HG02870 (cell line): ENCODE data around the gene GBE1.
"Not testable (repeated sequence)": the region's sequence is repeated elsewhere in the genome, so short reads cannot be mapped to it uniquely, and the experiment has no call there.

Experiments used
- ATAC-seq: cut with Tn5 transposase; IDR thresholded peaks from one replicate; pipeline ENCODE4 v1.9.1; 2021; ENCODE audit warnings: mild to moderate bottlenecking, moderate library complexity; ENCODE audit not compliant: unreplicated experiment

GBE1 gene

DNA sequence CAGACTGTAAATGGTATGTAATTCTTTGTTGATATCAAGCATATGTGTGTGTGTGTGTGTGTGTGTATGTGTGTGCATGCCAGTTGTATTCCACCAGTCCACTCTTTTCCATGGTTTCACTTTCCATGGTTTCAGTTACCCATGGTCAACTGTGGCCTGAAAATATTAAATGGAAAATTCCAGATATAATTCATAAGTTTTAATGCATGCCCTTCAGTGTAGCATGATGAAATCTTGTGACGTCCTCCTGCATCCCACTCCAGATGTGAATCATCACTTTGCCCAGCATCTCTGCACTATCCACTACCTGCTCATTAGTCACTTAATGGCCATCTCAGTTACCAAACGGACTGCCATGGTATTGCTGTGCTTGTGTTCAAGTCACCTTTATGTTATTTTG, 215.9 kb downstream of the GBE1 start:
- ATAC-seq: no peak

GRCh38 chr3:81544385-81544784, 217.1 kb downstream of the GBE1 start:
- ATAC-seq: no peak

GRCh38 chr3:81540787-81541186, 220.7 kb downstream of the GBE1 start:
- no peak for ATAC-seq

DNA sequence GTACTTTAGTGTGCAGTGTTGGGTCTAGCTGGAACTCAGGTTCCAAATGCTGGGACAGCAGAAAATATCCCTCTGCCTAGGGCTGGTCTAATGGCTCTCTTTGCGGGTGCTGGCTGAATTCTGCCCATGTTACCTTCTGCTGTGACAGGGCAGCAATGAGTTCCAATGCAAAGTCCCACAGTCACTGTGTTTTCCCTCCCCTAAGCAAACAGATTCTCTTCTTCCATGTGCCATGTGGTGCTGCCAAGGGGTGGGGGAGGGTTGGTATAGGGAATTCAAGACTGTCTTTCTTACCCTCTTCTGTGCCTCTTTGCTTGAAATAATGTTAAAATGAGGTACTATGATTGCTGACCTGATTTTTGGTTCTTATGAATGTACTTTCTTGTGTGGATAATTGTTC, 229.6 kb downstream of the GBE1 start:
- ATAC-seq: no peak

DNA sequence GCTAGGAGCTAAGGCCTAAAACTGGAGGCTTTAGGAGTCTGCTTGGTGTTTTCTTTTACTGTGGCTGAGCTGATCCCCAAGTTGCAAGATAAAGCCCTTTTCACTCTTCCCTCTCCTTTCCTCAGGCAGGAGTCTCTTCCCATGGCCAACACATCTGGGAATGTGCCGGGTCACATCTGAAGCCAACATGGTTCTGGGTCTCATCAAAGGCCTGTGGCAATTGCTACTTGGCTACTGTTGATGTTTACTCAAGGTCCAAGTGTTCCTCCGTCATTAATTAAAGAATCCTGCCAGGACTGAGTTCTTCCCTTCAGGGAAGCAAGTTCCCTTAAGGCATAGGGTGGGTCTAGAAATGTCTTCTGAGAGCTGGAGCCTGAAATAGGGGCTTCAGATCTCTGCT, 230.2 kb downstream of the GBE1 start:
- ATAC-seq: no peak

- no peak for ATAC-seq
These were observed 231.1 kb downstream of the GBE1 start for GRCh38 chr3:81530180-81530939.

DNA sequence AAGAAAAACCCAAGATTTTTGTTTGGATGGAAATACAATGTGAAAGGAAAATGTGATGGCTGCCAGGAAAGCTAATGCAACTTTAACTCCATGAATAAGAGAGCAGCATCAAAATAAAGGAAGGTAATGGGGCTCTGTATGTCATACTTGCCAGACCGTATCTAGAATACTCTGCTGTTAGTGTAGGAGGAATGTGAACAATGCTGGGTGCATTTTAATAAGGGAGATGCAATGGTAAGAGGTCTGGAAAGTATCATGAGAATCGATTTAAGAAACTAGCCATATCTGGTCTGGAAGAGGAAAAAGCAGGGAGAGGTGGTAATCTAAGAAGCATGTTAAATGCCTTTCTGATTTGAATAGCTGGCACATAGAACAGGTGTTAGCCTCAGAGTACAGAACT, 239.6 kb downstream of the GBE1 start:
- ATAC-seq: no peak

DNA sequence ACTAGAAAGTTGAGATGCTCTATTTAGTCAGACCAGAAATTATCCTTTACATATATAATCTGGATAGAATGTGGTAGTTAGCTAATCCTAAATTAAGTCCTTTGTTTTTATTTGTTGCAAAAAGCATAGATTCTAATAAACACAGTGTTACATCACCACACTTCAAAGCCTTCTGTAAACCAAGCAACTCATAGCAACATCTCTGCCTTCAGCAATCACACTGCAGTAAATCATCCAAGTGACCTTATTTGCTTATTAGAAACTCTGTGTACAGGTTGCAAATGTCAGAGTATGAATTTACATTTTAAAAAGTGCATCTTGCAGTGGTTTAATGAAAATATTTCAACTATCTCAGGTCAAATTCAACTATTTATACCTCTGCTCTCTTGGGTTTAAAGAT, 242.5 kb downstream of the GBE1 start:
- no peak for ATAC-seq

GRCh38 chr3:81516042-81516441, 245.4 kb downstream of the GBE1 start:
- ATAC-seq: no peak

DNA sequence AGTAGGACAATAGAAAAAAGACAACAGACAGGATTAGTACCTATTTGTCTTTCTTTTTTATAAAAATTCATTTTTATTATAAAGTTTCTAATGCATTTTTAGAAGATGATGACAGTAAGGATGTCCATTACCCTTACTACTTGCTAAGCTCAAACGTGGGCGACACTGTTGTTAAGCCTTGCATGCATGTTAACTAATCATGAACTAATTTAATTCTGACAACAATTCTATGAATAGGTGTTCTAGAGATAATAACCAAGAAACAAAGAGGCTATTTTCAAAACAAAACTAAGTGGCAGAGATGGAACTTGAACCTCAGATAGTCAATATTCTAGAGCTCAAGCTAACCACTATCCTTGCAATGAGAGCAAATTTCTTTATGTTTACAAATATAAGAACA, 247.9 kb downstream of the GBE1 start:
- no peak for ATAC-seq

DNA sequence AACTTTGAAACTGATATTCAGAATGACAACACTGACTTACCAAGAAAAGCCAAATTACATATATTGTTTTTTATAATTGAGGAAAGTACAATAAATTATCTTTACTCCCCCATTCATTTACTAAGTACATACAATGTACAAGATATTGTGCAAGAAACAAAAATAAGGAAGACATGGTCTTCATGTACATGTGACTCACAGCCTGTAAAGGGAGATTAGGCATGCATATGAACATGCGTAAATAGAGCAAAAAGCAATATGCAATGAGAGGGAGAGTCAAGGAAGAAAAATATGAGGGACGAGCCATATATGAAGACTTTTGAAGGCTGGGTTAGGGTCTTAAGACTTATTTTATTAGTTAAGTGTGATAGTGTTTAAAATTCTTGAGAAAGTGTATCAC, 258.4 kb downstream of the GBE1 start:
- ATAC-seq: no peak

DNA sequence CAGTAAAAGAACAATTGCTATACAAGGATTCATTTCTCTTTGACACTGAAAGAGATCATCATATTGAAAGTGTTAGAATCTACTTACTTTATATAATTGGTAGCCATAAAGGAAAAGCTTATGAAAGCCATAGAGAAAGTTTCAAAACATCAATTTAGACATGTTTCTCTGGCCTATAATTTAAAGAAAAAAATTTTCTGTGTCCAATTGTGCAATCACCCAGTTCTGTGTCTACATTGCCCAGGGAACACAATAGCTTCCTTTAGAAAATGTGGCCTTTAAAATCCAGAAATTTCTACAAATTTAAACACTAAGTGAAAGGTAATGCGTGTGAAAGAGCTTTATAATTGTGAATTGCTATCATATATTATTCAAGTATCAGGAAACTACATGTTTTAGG, 259.2 kb downstream of the GBE1 start:
- ATAC-seq: no peak

DNA sequence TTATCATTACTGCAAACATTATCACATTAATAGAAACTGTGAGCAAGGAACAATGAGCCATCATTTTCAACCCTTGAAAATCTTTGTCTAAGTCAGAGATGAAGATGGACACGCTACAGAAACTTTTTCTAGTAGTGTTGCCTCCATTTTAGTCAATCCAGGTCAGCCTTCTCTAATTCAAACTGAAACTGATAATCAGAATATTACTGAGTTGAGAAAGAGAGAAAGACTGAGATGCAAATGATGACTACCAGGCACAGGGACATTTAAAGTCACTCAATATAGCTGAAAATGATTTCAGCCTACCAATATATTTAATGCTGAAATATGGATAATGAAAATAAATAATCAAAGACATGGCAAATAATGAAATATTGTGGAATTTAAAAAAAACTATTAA, 261.4 kb downstream of the GBE1 start:
- ATAC-seq: peak; percentile 96

- no peak for ATAC-seq
These were observed 263.7 kb downstream of the GBE1 start for GRCh38 chr3:81497572-81498251.

DNA sequence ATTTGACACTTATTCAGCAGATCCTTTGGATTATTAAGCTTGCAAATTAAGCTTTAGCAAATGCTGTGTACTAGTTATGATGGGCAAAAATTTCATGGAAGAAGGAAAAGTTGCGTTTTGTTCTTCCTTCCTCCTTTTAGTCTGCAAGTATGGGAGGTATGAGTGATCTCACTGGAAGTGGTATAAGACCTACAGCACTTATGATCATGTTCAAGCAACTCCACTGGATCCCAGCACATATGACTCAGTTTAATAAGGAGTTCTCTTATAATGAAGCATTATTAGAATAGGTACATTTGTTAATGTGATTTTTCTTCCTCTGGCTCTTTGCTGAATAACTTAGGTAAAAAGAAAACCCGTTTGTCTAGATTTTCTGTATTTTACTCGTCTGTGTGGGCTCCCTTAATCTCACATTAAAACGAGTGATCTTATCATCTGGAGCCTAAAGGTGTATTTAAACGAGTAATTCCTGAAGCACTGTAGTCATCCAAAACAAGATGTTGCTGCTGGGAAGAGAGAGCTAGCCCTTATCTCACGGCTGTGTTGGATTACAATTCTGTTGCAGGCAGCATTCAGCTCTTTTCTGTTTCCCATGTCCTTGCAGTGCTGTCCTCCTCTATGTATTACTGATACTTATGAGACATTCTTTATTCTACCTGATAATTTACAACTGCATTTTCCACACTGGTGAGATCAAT, 264.9 kb downstream of the GBE1 start:
- ATAC-seq: no peak

GRCh38 chr3:81492471-81492870, 269.0 kb downstream of the GBE1 start:
- ATAC-seq: not testable (repeated sequence)

GRCh38 chr3:81492040-81492439, 269.4 kb downstream of the GBE1 start:
- ATAC-seq: no peak

GRCh38 chr3:81490541-81491288, 270.7 kb downstream of the GBE1 start:
- peak; percentile 86 for ATAC-seq

- peak; percentile 100 for ATAC-seq
These were observed 276.0 kb downstream of the GBE1 start for GRCh38 chr3:81485444-81485865.

GRCh38 chr3:81484520-81484919, 276.9 kb downstream of the GBE1 start:
- no peak for ATAC-seq

DNA sequence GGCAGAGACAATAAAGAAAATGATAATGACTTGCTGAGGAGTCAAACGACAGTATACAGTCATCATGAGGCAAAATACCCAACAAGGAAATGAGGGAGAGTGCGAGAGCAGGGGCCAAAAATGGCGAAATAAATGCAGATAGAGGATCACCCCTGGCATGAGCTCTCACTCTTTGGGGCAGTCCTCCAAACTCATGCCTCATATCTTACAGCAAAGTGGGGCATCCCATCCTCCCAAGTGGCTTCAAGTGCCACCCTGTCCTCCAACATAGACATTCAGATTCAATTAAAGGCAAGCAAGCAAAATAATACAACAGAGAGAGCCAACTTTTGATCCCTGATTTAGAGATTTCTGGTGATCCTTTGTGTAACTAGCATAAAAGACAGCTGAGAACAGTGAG, 278.4 kb downstream of the GBE1 start:
- ATAC-seq: no peak
